Stimulated activated CD8-positive, alpha-beta memory T cell treated with anti-CD3 and anti-CD28 coated beads, Interleukin-12 subunit alpha, Interleukin-12 subunit beta, amount 100 ng/mL, for 24 hours (primary cell): ENCODE measurements around the gene RDH16.
"Not testable (repeated sequence)": the region's sequence is repeated elsewhere in the genome, so short reads cannot be mapped to it uniquely, and the experiment has no call there.

Source experiments
- DNase-seq: peaks from one replicate; pipeline ENCODE4 v3.0.0-alpha.2; 2020; ENCODE audit errors: extremely low read depth

RDH16 gene

GRCh38 chr12:56988207-56988739 lies 30.9 kb upstream of the RDH16 start:
- no peak for DNase-seq

- DNase-seq = no peak
These were observed 30.2 kb upstream of the RDH16 start for GRCh38 chr12:56987551-56988053.

- DNase-seq = no peak
These were observed 29.6 kb upstream of the RDH16 start for GRCh38 chr12:56987011-56987410.

- DNase-seq = not testable (repeated sequence)
These were observed 28.3 kb upstream of the RDH16 start for GRCh38 chr12:56985714-56986113.

GRCh38 chr12:56983386-56983785 lies 26.0 kb upstream of the RDH16 start:
- DNase-seq = no peak

GRCh38 chr12:56982578-56983236 lies 25.3 kb upstream of the RDH16 start:
- DNase-seq = not testable (repeated sequence)

- DNase-seq = no peak
These were observed 23.6 kb upstream of the RDH16 start for GRCh38 chr12:56980941-56981530.

GRCh38 chr12:56980268-56980667 lies 22.9 kb upstream of the RDH16 start:
- DNase-seq = no peak

GRCh38 chr12:56979628-56980027 lies 22.2 kb upstream of the RDH16 start:
- no peak for DNase-seq

GRCh38 chr12:56978397-56979138 lies 21.2 kb upstream of the RDH16 start:
- no peak for DNase-seq

- not testable (repeated sequence) for DNase-seq
These were observed 20.0 kb upstream of the RDH16 start for GRCh38 chr12:56977361-56977760.

GRCh38 chr12:56974224-56974623 lies 16.8 kb upstream of the RDH16 start:
- not testable (repeated sequence) for DNase-seq

- DNase-seq = not testable (repeated sequence)
These were observed 11.5 kb upstream of the RDH16 start for GRCh38 chr12:56968910-56969309.

GRCh38 chr12:56965997-56966642 lies 8.7 kb upstream of the RDH16 start:
- DNase-seq = not testable (repeated sequence)

- DNase-seq = not testable (repeated sequence)
These were observed 7.7 kb upstream of the RDH16 start for GRCh38 chr12:56965124-56965523.

- not testable (repeated sequence) for DNase-seq
These were observed 6.1 kb upstream of the RDH16 start for GRCh38 chr12:56963557-56963956.

GRCh38 chr12:56962247-56962646 lies 4.8 kb upstream of the RDH16 start:
- not testable (repeated sequence) for DNase-seq

- no peak for DNase-seq
These were observed 1.0 kb upstream of the RDH16 start for GRCh38 chr12:56958422-56958821.

GRCh38 chr12:56955631-56956256 lies 1.7 kb downstream of the RDH16 start:
- no peak for DNase-seq

GRCh38 chr12:56954958-56955355 lies 2.5 kb downstream of the RDH16 start:
- no peak for DNase-seq
